ENCODE measurements around the gene MRPL45. TPM values are rescaled to one million over a fixed set of nuclear protein-coding genes. Genes with fewer than 3 reads are reported as not detected.

MRPL45 gene
- total and polyA plus RNA-seq, 2 experiments from 2014 or later: 42.6 to 63.9 TPM

Other genes starting within 250 kb of the MRPL45 start
- not detected in 2 replicates for gene TBC1D3C, start 228.5 kb upstream of the MRPL45 start, total RNA-seq (2014; rRNA removed; shearing (Covaris generic))
- gene TBC1D3C, start 228.5 kb upstream of the MRPL45 start, polyA plus RNA-seq (2016; fragmentation: Nextera tagmentation; extraction: Ambion mirVana): not detected in 2 replicates
- gene TBC1D3E, start 169.2 kb upstream of the MRPL45 start, total RNA-seq (2014; rRNA removed; shearing (Covaris generic)): not detected in 2 replicates
- not detected in 2 replicates for gene TBC1D3E, start 169.2 kb upstream of the MRPL45 start, polyA plus RNA-seq (2016; fragmentation: Nextera tagmentation; extraction: Ambion mirVana)
- not detected in 2 replicates for gene TBC1D3, start 104.6 kb upstream of the MRPL45 start, total RNA-seq (2014; rRNA removed; shearing (Covaris generic))
- gene TBC1D3, start 104.6 kb upstream of the MRPL45 start, polyA plus RNA-seq (2016; fragmentation: Nextera tagmentation; extraction: Ambion mirVana): not detected in 2 replicates
- gene GPR179, start 46.8 kb downstream of the MRPL45 start, total RNA-seq (2014; rRNA removed; shearing (Covaris generic)): 0.03 and 0.04 TPM in 2 replicates
- gene GPR179, start 46.8 kb downstream of the MRPL45 start, polyA plus RNA-seq (2016; fragmentation: Nextera tagmentation; extraction: Ambion mirVana): 0.03 TPM in 2 replicates
- gene SOCS7, start 54.7 kb downstream of the MRPL45 start, total RNA-seq (2014; rRNA removed; shearing (Covaris generic)): 26.1 and 29.2 TPM in 2 replicates
- gene SOCS7, start 54.7 kb downstream of the MRPL45 start, polyA plus RNA-seq (2016; fragmentation: Nextera tagmentation; extraction: Ambion mirVana): 5.0 and 5.1 TPM in 2 replicates
- 116 and 150 TPM in 2 replicates for gene ARHGAP23, start 131.3 kb downstream of the MRPL45 start, total RNA-seq (2014; rRNA removed; shearing (Covaris generic))
- gene ARHGAP23, start 131.3 kb downstream of the MRPL45 start, polyA plus RNA-seq (2016; fragmentation: Nextera tagmentation; extraction: Ambion mirVana): 21.4 and 24.1 TPM in 2 replicates

Measured in GM23338 (cell line).